Fibroblast of skin of abdomen (primary cell): ENCODE measurements around the gene GLRA3.
"Not testable (repeated sequence)": the region's sequence is repeated elsewhere in the genome, so short reads cannot be mapped to it uniquely, and the experiment has no call there.

ENCODE experiments used
- DNase-seq: peaks from one replicate; pipeline ENCODE4 v3.0.0-alpha.2; 2013

Gene GLRA3

GRCh38 chr4:174808836-174809235 lies 20.2 kb downstream of the GLRA3 start:
- DNase-seq = no peak

DNA sequence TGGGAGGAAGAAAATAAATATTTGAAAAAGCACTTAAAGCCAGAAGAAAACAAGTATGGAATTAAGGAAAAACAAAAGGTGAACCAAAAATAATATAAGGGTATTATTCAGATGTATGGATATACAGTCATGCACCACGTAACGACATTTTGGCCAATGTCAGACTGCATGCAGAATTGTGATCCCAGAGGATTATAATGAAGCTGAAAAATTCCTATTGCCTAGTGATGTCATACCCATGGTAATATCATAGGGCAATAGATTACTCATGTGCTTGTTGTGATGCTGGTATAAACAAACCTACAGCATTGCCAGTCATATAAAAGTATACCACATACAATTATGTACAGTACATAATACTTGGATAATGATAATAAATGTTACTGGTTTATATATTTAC lies 20.9 kb downstream of the GLRA3 start:
- DNase-seq = no peak

- no peak for DNase-seq
Measured at GRCh38 chr4:174805746-174806145, 23.3 kb downstream of the GLRA3 start.

GRCh38 chr4:174794543-174795094 lies 34.4 kb downstream of the GLRA3 start:
- DNase-seq = no peak

DNA sequence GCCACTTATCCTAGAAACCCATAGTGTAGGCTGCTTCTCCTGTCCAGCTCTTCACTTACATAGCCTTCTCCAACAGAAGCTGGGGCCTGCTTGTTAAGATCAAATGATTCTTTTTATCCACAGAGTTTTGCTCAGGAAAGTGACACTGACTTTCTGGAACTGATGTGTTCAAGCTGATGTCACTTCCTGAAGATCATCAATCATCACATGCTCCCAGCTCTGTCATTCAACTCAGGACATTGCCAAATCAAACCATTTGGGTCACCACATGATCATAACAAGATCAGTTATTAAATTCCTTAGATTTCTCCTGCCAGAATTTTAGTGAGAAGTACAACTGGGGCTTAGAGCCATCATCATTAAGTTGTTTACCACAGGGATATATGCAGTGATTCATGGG lies 39.4 kb downstream of the GLRA3 start:
- DNase-seq = no peak

- not testable (repeated sequence) for DNase-seq
Measured at GRCh38 chr4:174778274-174778986, 50.6 kb downstream of the GLRA3 start.

- no peak for DNase-seq
Measured at GRCh38 chr4:174775366-174775765, 53.7 kb downstream of the GLRA3 start.

- peak; percentile 21 for DNase-seq
Measured at GRCh38 chr4:174764105-174764729, 64.8 kb downstream of the GLRA3 start.

DNA sequence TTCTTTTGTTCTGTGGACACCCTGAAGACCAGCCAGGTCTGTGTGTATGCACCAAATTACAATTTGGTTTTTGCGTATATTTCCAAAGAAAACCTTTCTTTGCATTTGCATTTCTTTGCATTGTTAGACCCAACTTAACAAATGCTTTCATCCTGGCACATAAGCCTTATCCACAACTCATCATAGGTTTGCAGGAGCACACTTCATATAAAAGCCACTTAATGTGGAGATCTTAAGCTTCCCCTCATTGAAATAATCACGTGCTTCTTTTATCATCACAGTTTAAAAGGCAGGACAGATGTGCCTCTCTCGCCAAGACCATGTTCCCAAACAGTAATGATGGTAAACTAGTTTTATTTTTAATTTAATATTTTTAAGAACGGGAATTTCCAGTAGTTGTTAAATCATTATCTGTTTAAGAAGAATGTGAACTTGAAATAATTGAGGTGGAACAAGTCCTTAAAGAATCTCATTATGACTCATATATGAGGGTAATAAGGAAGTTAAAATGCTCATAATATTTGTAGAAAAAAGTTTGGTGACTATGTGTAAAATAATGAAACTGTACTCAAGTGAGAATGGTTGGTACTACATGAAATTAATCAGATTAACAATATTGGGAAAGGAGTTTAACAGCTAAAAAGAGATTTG lies 65.5 kb downstream of the GLRA3 start:
- peak; percentile 4 for DNase-seq

DNA sequence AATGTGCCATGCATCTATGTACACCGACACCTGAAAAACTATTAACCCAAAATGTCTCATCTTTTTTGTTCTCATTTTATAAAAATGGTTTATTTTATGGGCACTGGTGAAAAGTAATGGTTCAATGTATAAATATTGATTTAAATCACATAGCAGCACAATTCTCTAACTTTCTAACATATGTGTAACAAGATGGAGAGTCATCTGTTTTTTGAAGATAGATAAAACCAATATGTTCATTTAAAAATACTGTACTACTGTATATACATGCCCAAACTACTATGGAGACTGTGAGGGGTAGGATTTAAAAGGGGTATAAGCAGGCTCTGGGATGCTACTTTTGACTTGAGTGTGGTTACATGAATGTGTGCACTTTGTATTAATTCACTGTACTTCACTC lies 67.6 kb downstream of the GLRA3 start:
- DNase-seq = no peak

GRCh38 chr4:174757736-174758135 lies 71.3 kb downstream of the GLRA3 start:
- no peak for DNase-seq

- DNase-seq = no peak
Measured at GRCh38 chr4:174753021-174753420, 76.0 kb downstream of the GLRA3 start.

DNA sequence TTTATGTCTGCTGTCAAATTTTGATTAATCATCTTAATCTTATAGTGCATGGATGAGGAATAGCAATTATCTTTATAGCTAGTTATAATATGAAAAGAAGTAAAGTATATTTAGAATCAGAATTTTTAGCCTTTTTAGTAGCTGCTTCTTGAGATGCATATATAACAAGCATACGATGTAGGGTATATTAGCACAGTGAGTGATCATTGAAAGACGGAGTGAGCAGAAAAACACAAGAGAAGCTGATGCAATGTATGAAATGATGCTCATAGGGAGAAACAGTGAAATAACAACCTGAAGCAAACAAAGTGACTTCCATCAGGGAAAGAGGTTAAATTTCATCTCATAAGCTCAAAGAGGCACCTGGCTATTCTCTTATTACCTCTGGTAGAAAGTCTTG lies 77.0 kb downstream of the GLRA3 start:
- no peak for DNase-seq

DNA sequence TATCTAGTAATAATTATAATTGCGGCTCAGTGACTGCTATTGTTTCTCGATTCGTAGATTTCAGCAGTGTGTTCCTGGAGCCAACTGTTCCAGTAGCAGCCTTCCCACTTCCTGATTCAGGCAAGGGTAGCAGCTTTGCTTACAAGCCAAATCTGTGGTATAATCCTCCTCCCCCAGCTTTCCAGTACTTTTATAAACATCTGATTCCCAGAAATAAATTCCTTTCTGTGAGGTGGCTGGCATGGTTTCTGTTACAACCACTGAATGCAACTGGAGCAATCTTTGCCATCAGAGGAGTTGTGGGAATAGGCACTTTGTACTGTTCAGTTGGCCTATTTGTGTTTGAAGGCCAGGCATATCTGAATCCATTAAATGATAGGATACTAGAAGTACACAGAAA lies 80.0 kb downstream of the GLRA3 start:
- DNase-seq = no peak

DNA sequence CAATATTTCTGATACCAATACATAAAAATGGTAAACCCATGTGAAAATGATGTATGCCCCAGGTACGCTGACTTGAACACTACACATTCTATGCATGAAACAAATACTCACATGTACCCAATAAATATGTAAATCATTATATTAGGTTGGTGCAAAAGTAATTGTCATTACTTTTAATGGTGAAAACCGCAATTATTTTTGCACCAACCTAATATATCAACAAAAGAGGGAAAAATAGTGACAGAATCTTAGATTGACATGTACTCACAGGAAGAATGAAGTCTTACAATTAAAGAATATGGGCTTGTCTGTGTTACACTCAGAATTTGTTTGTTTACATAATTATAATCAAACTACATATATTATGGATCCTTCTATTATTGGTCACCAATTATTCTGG lies 82.3 kb downstream of the GLRA3 start:
- DNase-seq = no peak

GRCh38 chr4:174742561-174742960 lies 86.5 kb downstream of the GLRA3 start:
- no peak for DNase-seq

GRCh38 chr4:174739576-174739975 lies 89.5 kb downstream of the GLRA3 start:
- DNase-seq = no peak

- no peak for DNase-seq
Measured at GRCh38 chr4:174734181-174734580, 94.9 kb downstream of the GLRA3 start.

- no peak for DNase-seq
Measured at GRCh38 chr4:174717828-174718227, 111.2 kb downstream of the GLRA3 start.

GRCh38 chr4:174716986-174717770 lies 111.9 kb downstream of the GLRA3 start:
- DNase-seq = peak; percentile 12

GRCh38 chr4:174714393-174715211 lies 114.4 kb downstream of the GLRA3 start:
- peak; percentile 38 for DNase-seq

DNA sequence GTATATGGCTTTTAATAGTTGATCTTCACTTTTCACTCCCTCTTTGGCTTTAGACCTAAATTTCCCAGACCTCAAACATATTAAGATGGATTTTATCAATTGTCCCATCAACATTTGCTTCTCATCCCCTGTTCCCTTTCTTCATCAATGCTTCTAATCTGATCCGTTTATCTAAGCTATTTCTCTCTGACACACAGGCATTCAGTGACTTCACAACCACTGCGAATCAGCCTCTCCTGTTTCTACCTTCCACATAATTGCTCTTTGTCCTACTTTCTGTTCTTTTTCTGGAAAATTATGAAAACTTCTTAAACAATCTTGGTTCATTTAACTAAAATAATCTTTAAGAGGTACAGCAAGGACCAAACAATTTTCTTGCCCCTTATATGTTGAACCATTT lies 115.2 kb downstream of the GLRA3 start:
- DNase-seq = no peak
